Measurements from ENCODE around the gene VTCN1.

GRCh38 chr1:117213046-117213445 is 2.3 kb upstream of the VTCN1 start:
- TF ChIP-seq CTCF (IDR thresholded peaks at IDR 0.05; ENCODE audit: poor library complexity, severe bottlenecking) (no peak), SMC3 (conservative IDR thresholded peaks at IDR 0.05; ENCODE audit: poor library complexity) (no peak), EP300 (conservative IDR thresholded peaks at IDR 0.05; ENCODE audit: poor library complexity, severe bottlenecking) (no peak)

Measured in neural cell (in vitro differentiated cells).